CD4-positive, alpha-beta memory T cell (primary cell): ENCODE measurements around the gene BASP1. TPM values are rescaled to one million over a fixed set of nuclear protein-coding genes. Genes with fewer than 3 reads are reported as not detected.

ENCODE experiments used
- CTCF ChIA-PET: fragments of 350-600 bp; sonication (Branson Sonifier 250); formaldehyde crosslinking; loops from one replicate; lab custom pipeline; 2021; ENCODE audit warnings: inconsistent platforms; ENCODE audit not compliant: partially characterized antibody; lab: Charles Lee
- POLR2A ChIA-PET: fragments of 350-600 bp; sonication (Branson Sonifier 250); formaldehyde crosslinking; loops from one replicate; lab custom pipeline; 2021; ENCODE audit not compliant: partially characterized antibody; lab: Charles Lee
- DNase-seq, 5 donors: peaks; one replicate each; pipeline versions ENCODE4 v3.0.0 to v3.0.0-alpha.2; 2020 to 2022; ENCODE audit warnings: mixed read lengths in 1 of 5
- H3K27ac ChIP-seq: one replicate; pipeline ENCODE4 v1.7.0; 2013; ENCODE audit warnings: low read depth, low read length
- H3K27me3 ChIP-seq: 2 replicates; pipeline ENCODE4 v1.7.0; 2013; ENCODE audit warnings: mild to moderate bottlenecking, low read length, moderate library complexity; ENCODE audit not compliant: insufficient read depth
- H3K36me3 ChIP-seq: 2 replicates; pipeline ENCODE4 v1.7.0; 2013; ENCODE audit warnings: mild to moderate bottlenecking, low read length, moderate library complexity; ENCODE audit not compliant: insufficient read depth
- H3K4me1 ChIP-seq: 2 replicates; pipeline ENCODE4 v1.7.0; 2013; ENCODE audit warnings: mild to moderate bottlenecking, low read length, moderate library complexity; ENCODE audit not compliant: insufficient read depth
- H3K4me3 ChIP-seq, 2 donors: one replicate each; pipeline ENCODE4 v1.7.0; 2013; ENCODE audit warnings: low read length in 2 of 2, mild to moderate bottlenecking in 1 of 2
- H3K9me3 ChIP-seq, 2 donors: one replicate each; pipeline ENCODE4 v1.7.0; 2013; ENCODE audit warnings: low read length in 2 of 2, control low read depth in 1 of 2; ENCODE audit not compliant: control insufficient read depth in 1 of 2
- H3K27ac Mint-ChIP-seq, 7 donors: one replicate each; pipeline ENCODE4 v1.8.0; 2020 to 2021; ENCODE audit warnings: mixed read lengths in 7 of 7, mild to moderate bottlenecking in 6 of 7, inconsistent platforms in 3 of 7, moderate library complexity in 3 of 7
- H3K27me3 Mint-ChIP-seq, 2 donors: one replicate each; pipeline ENCODE4 v1.8.0; 2020 to 2021; ENCODE audit warnings: mixed read lengths in 2 of 2
- H3K36me3 Mint-ChIP-seq, 2 donors: one replicate each; pipeline ENCODE4 v1.8.0; 2020 to 2021; ENCODE audit warnings: mixed read lengths in 2 of 2, inconsistent platforms in 1 of 2, mild to moderate bottlenecking in 1 of 2
- H3K4me1 Mint-ChIP-seq, 4 donors: one replicate each; pipeline ENCODE4 v1.8.0; 2020 to 2021; ENCODE audit warnings: mixed read lengths in 4 of 4, mild to moderate bottlenecking in 1 of 4
- H3K4me3 Mint-ChIP-seq, 8 donors: one replicate each; pipeline ENCODE4 v1.8.0; 2020 to 2021; ENCODE audit warnings: mixed read lengths in 8 of 8, mild to moderate bottlenecking in 7 of 8, moderate library complexity in 6 of 8, inconsistent platforms in 3 of 8
- H3K9me3 Mint-ChIP-seq, 8 donors: one replicate each; pipeline ENCODE4 v1.8.0; 2020 to 2021; ENCODE audit warnings: mixed read lengths in 8 of 8, mild to moderate bottlenecking in 5 of 8, inconsistent platforms in 3 of 8, moderate library complexity in 1 of 8
- intact Hi-C: fragments of 100-400 bp; cut with micrococcal nuclease; formaldehyde crosslinking; loops from one replicate; pipeline ENCODE4 v1.15.1; 2023
- polyA plus RNA-seq, 2 donors: library from polyadenylated mRNA; unstranded; fragments of 300-500 nt; fragmentation: Illumina TruSeq; gene quantifications; one replicate each; pipeline ENCODE4 v1.2.3, GENCODE V29; 2021
- total RNA-seq, 2 experiments: library from RNA; stranded (reverse); gene quantifications; one replicate each; pipeline ENCODE4 v1.2.3, GENCODE V29; 2021

BASP1 gene
- total and polyA plus RNA-seq, 4 experiments from 2014 or later: 0.10 to 0.90 (median 0.74) TPM

GRCh38 chr5:17230191-17230590, 12.8 kb downstream of the BASP1 start:
- no peaks in the 10 kb centered on the region for H3K36me3 Mint-ChIP-seq
- H3K4me3 ChIP-seq: no peak overlapping the region
- H3K4me1 ChIP-seq: no peaks in the 10 kb centered on the region
- intact Hi-C loops: no loop called here
- no peaks in the 10 kb centered on the region for H3K4me1 Mint-ChIP-seq
- H3K27ac ChIP-seq: no peak overlapping the region
- CTCF ChIA-PET: no interaction called here
- POLR2A ChIA-PET: no interaction called here
- H3K9me3 ChIP-seq: no peaks in the 10 kb centered on the region
- no peak overlapping the region for H3K4me3 Mint-ChIP-seq
- no peak for DNase-seq
- H3K27me3 ChIP-seq: no peaks in the 10 kb centered on the region
- H3K27me3 Mint-ChIP-seq: peaks cover 0 to 1% of the 10 kb centered on the region in 2 donors
- H3K9me3 Mint-ChIP-seq: peaks cover 0 to 8% (median 0%) of the 10 kb centered on the region in 8 donors
- H3K36me3 ChIP-seq: no peaks in the 10 kb centered on the region
- no peak overlapping the region for H3K27ac Mint-ChIP-seq

GRCh38 chr5:17230808-17231525, 13.5 kb downstream of the BASP1 start:
- Mint-ChIP-seq H3K27me3 (peaks cover 0 to 1% of the 10 kb centered on the region in 2 donors), H3K4me1 (no peaks in the 10 kb centered on the region), H3K36me3 (no peaks in the 10 kb centered on the region), H3K9me3 (peaks cover 0 to 8% (median 0%) of the 10 kb centered on the region in 8 donors), H3K4me3 (no peak overlapping the region), H3K27ac (no peak overlapping the region)
- Histone ChIP-seq H3K9me3 (no peaks in the 10 kb centered on the region), H3K4me3 (no peak overlapping the region), H3K4me1 (no peaks in the 10 kb centered on the region), H3K27ac (no peak overlapping the region), H3K36me3 (no peaks in the 10 kb centered on the region), H3K27me3 (no peaks in the 10 kb centered on the region)
- no peak for DNase-seq
- CTCF ChIA-PET: no interaction called here
- intact Hi-C loops: no loop called here
- POLR2A ChIA-PET: no interaction called here

GRCh38 chr5:17232405-17232804, 15.0 kb downstream of the BASP1 start:
- Mint-ChIP-seq H3K27me3 (no peaks in the 10 kb centered on the region), H3K4me1 (no peaks in the 10 kb centered on the region), H3K4me3 (no peak overlapping the region), H3K27ac (no peak overlapping the region), H3K9me3 (peaks cover 0 to 8% (median 0%) of the 10 kb centered on the region in 8 donors), H3K36me3 (no peaks in the 10 kb centered on the region)
- CTCF ChIA-PET: no interaction called here
- intact Hi-C loops: no loop called here
- POLR2A ChIA-PET: no interaction called here
- H3K27me3 ChIP-seq: no peaks in the 10 kb centered on the region
- no peaks in the 10 kb centered on the region for H3K4me1 ChIP-seq
- no peaks in the 10 kb centered on the region for H3K9me3 ChIP-seq
- H3K4me3 ChIP-seq: no peak overlapping the region
- DNase-seq: no peak
- H3K27ac ChIP-seq: no peak overlapping the region
- no peaks in the 10 kb centered on the region for H3K36me3 ChIP-seq

- DNase-seq: no peak
- Mint-ChIP-seq H3K9me3 (peaks cover 0 to 8% (median under 1%) of the 10 kb centered on the region in 8 donors), H3K27ac (no peak overlapping the region), H3K27me3 (no peaks in the 10 kb centered on the region), H3K36me3 (peaks cover 0 to 2% of the 10 kb centered on the region in 2 donors), H3K4me1 (no peaks in the 10 kb centered on the region), H3K4me3 (no peak overlapping the region)
- H3K4me3 ChIP-seq: no peak overlapping the region
- no peaks in the 10 kb centered on the region for H3K4me1 ChIP-seq
- intact Hi-C loops: no loop called here
- H3K36me3 ChIP-seq: no peaks in the 10 kb centered on the region
- CTCF ChIA-PET: no interaction called here
- H3K27me3 ChIP-seq: no peaks in the 10 kb centered on the region
- no peak overlapping the region for H3K27ac ChIP-seq
- POLR2A ChIA-PET: no interaction called here
- H3K9me3 ChIP-seq: no peaks in the 10 kb centered on the region
These were observed 16.1 kb downstream of the BASP1 start for GRCh38 chr5:17233488-17233887.

- Mint-ChIP-seq H3K27me3 (no peaks in the 10 kb centered on the region), H3K36me3 (peaks cover 0 to 4% of the 10 kb centered on the region in 2 donors), H3K9me3 (peaks cover 0 to 8% (median under 1%) of the 10 kb centered on the region in 8 donors), H3K4me1 (no peaks in the 10 kb centered on the region), H3K27ac (no peak overlapping the region), H3K4me3 (no peak overlapping the region)
- CTCF ChIA-PET: no interaction called here
- Histone ChIP-seq H3K27me3 (no peaks in the 10 kb centered on the region), H3K36me3 (no peaks in the 10 kb centered on the region), H3K27ac (no peak overlapping the region), H3K9me3 (no peaks in the 10 kb centered on the region), H3K4me3 (no peak overlapping the region), H3K4me1 (no peaks in the 10 kb centered on the region)
- POLR2A ChIA-PET: no interaction called here
- no peak for DNase-seq
- intact Hi-C loops: no loop called here
These were observed 16.9 kb downstream of the BASP1 start for GRCh38 chr5:17234374-17234773.

GRCh38 chr5:17235731-17236330, 18.4 kb downstream of the BASP1 start:
- ChIA-PET CTCF (no interaction called here), POLR2A (no interaction called here)
- intact Hi-C loops: no loop called here
- DNase-seq: no peak
- no peak overlapping the region for H3K4me3 Mint-ChIP-seq
- Histone ChIP-seq H3K9me3 (no peaks in the 10 kb centered on the region), H3K4me3 (no peak overlapping the region), H3K36me3 (no peaks in the 10 kb centered on the region), H3K27ac (no peak overlapping the region), H3K4me1 (no peaks in the 10 kb centered on the region), H3K27me3 (no peaks in the 10 kb centered on the region)
- H3K36me3 Mint-ChIP-seq: peaks cover 0 to 4% of the 10 kb centered on the region in 2 donors
- no peak overlapping the region for H3K27ac Mint-ChIP-seq
- no peaks in the 10 kb centered on the region for H3K27me3 Mint-ChIP-seq
- H3K9me3 Mint-ChIP-seq: peaks cover 0 to 6% (median 0%) of the 10 kb centered on the region in 8 donors
- H3K4me1 Mint-ChIP-seq: no peaks in the 10 kb centered on the region

- no peak overlapping the region for H3K27ac ChIP-seq
- ChIA-PET POLR2A (no interaction called here), CTCF (no interaction called here)
- no peak overlapping the region for H3K4me3 Mint-ChIP-seq
- no peaks in the 10 kb centered on the region for H3K4me1 Mint-ChIP-seq
- no peaks in the 10 kb centered on the region for H3K9me3 ChIP-seq
- no peaks in the 10 kb centered on the region for H3K27me3 Mint-ChIP-seq
- no peak for DNase-seq
- H3K9me3 Mint-ChIP-seq: peaks cover 0 to 5% (median 0%) of the 10 kb centered on the region in 8 donors
- H3K27ac Mint-ChIP-seq: no peak overlapping the region
- peaks cover 0 to 4% of the 10 kb centered on the region in 2 donors for H3K36me3 Mint-ChIP-seq
- H3K4me3 ChIP-seq: no peak overlapping the region
- no peaks in the 10 kb centered on the region for H3K27me3 ChIP-seq
- intact Hi-C loops: no loop called here
- no peaks in the 10 kb centered on the region for H3K36me3 ChIP-seq
- H3K4me1 ChIP-seq: no peaks in the 10 kb centered on the region
These were observed 21.1 kb downstream of the BASP1 start for GRCh38 chr5:17238521-17239041.
